Fibroblast of pulmonary artery (primary cell): ENCODE measurements around the gene ARHGAP1.
"Not testable (repeated sequence)": the region's sequence is repeated elsewhere in the genome, so short reads cannot be mapped to it uniquely, and the experiment has no call there.

ENCODE experiments used
- DNase-seq: peaks from one replicate; pipeline ENCODE4 v3.0.0-alpha.2; 2010; ENCODE audit warnings: low read depth
- H3K4me3 ChIP-seq: replicated peaks from 2 replicates; pipeline ENCODE4 v1.5.1; 2011; ENCODE audit warnings: low read depth, mild to moderate bottlenecking, control low read depth, low read length, moderate library complexity
- TF ChIP-seq, protein P1 (sequence below): IDR thresholded peaks from 2 replicates; pipeline ENCODE4 v1.5.1; 2011; ENCODE audit warnings: mild to moderate bottlenecking, control low read depth, low read length, inconsistent platforms; ENCODE audit errors: missing control alignments

ARHGAP1 gene

GRCh38 chr11:46723359-46723680 is 22.9 kb upstream of the ARHGAP1 start:
- no peak for DNase-seq
- no peak overlapping the region for H3K4me3 ChIP-seq
- TF ChIP-seq, protein P1, sequence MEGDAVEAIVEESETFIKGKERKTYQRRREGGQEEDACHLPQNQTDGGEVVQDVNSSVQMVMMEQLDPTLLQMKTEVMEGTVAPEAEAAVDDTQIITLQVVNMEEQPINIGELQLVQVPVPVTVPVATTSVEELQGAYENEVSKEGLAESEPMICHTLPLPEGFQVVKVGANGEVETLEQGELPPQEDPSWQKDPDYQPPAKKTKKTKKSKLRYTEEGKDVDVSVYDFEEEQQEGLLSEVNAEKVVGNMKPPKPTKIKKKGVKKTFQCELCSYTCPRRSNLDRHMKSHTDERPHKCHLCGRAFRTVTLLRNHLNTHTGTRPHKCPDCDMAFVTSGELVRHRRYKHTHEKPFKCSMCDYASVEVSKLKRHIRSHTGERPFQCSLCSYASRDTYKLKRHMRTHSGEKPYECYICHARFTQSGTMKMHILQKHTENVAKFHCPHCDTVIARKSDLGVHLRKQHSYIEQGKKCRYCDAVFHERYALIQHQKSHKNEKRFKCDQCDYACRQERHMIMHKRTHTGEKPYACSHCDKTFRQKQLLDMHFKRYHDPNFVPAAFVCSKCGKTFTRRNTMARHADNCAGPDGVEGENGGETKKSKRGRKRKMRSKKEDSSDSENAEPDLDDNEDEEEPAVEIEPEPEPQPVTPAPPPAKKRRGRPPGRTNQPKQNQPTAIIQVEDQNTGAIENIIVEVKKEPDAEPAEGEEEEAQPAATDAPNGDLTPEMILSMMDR, result no peak

DNA sequence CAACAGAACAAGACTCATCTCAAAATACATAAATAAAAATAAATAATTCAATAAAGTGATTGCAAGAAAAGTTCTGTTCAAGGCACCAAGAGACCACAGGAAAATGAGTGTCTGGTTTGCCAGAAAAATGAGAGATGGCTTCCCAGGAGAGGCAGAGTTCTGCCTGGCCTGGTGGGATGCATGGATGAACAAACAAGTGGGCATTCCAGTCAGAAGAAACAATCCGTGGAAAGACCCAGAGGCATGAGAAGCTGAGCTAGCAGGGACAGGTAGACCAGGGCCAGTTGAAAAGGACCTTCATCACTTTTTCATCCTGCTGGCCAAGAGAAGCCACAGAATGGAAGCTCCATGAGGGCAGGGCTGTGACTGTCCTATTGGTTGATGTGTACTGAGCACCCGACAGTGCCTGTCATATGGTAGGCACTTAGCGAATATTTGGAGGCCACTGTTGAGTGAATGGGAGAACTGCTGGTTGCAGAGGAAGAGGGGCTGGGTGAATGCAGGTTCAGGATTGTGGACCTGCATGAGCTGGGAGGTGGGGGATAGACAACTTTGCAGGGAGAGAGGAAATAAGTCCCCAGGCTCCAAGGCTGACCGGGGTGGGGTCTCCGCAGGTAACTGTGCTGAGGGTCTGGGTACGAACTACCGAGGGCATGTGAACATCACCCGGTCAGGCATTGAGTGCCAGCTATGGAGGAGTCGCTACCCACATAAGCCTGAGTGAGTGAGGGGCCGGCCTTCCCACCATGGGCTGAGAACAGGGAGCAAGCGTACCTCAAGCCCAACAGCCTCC is 22.3 kb upstream of the ARHGAP1 start:
- TF ChIP-seq, protein P1, result no peak
- H3K4me3 ChIP-seq, result no peak overlapping the region
- no peak for DNase-seq

DNA sequence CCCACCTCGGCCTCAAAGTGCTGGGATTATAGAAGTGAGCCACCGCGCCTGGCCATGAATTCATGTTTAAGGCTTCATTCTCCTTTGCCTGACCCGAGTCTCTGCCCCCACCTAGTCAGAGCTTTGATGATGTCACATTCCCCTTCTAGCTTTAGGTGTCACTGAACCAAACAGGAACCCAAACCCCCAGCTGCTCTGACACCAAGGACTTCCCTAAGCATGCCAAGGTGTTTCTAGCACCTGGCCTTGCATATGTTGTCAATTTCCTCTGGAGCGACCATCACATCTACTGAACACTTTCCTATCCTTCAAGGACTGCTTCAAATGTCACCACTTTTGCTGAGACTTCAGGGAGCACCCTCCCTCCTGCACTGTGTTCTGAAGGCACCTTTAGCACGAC is 20.9 kb upstream of the ARHGAP1 start:
- no peak for DNase-seq
- TF ChIP-seq, protein P1, result no peak
- H3K4me3 ChIP-seq, result no peak overlapping the region

- DNase-seq, result no peak
- H3K4me3 ChIP-seq, result no peak overlapping the region
- TF ChIP-seq, protein P1, result no peak
Observed at GRCh38 chr11:46719543-46720218, 19.3 kb upstream of the ARHGAP1 start.

DNA sequence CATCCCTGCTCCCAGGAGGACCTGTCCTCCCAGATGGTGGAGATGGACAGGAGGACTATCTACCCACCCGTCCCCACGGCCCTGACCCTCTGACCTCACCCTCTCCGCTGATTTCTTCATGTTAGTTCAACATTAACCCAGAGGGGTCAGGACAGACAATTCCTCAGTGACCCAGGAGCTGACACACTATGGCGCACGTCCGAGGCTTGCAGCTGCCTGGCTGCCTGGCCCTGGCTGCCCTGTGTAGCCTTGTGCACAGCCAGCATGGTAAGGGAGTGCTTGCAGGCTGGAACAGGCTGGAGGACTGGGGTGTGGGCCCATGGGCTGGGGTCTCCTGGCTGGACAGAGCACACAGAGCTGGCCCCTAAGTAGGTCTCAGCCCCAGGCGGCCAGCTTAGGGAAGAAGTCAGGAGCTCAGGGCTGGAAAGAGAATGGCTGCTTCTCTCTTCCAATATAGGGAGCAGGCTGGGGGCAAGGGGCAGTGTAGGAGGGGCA is 18.7 kb upstream of the ARHGAP1 start, which contains the start of gene F2:
Gene F2, plus strand, starts transcription at position 166 of the 495 bp plus-strand sequence. Its CDS starts 23 bp downstream, at position 189.
- no peak within 1 kb of the TSS for H3K4me3 ChIP-seq

GRCh38 chr11:46718155-46719019 is 18.0 kb upstream of the ARHGAP1 start:
- TF ChIP-seq, protein P1, result no peak
- H3K4me3 ChIP-seq, result no peak overlapping the region
- peak; percentile 18 for DNase-seq

More for the DNA sequence above, 18.7 kb upstream of the ARHGAP1 start, which contains the start of gene F2:
- TF ChIP-seq, protein P1, result no peak
- no peak for DNase-seq

GRCh38 chr11:46717825-46718154 is 17.4 kb upstream of the ARHGAP1 start:
- not testable (repeated sequence) for H3K4me3 ChIP-seq, DNase-seq
